Body of pancreas (tissue), 4 donors: Measurements from ENCODE around the gene LINC01488.

Experiments used
- POLR2A ChIP-seq, 3 donors: fragments of 450-650 bp; IDR thresholded peaks; one replicate each; pipeline ENCODE4 v1.6.1; 2016; ENCODE audit warnings: antibody characterized with exemption in 3 of 3, mild to moderate bottlenecking in 2 of 3
- TF ChIP-seq, protein P1 (sequence below), 7 experiments: fragments of 450-650 bp in 4 of 7; fragments of 200-600 bp in 3 of 7; sonication (generic) in 3 of 7; IDR thresholded peaks; one replicate each; pipeline ENCODE4 v1.5.1; 2016 to 2019; ENCODE audit warnings: antibody characterized with exemption in 7 of 7

DNA sequence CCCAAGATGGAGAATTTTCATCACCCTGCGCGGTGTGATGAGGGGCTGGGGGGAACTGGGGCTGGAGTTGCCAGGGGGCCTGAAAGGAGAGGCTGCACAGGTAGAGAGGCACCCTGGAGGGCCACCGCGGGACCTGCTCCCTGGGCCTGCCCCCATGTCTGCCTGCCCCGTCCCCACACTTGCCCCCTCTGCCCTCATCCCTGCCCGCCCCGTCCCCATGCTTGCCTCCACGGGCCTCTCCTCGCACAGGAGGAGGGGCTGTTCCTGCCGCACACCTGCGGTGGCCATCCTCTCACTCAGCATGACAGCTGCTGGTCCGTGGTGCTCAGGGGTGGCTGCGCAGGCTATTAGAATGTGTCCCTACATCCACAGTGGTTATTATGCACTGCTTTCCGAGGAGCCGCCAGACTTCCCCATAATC lies 43.5 kb downstream of the LINC01488 start:
- TF ChIP-seq, protein P1, sequence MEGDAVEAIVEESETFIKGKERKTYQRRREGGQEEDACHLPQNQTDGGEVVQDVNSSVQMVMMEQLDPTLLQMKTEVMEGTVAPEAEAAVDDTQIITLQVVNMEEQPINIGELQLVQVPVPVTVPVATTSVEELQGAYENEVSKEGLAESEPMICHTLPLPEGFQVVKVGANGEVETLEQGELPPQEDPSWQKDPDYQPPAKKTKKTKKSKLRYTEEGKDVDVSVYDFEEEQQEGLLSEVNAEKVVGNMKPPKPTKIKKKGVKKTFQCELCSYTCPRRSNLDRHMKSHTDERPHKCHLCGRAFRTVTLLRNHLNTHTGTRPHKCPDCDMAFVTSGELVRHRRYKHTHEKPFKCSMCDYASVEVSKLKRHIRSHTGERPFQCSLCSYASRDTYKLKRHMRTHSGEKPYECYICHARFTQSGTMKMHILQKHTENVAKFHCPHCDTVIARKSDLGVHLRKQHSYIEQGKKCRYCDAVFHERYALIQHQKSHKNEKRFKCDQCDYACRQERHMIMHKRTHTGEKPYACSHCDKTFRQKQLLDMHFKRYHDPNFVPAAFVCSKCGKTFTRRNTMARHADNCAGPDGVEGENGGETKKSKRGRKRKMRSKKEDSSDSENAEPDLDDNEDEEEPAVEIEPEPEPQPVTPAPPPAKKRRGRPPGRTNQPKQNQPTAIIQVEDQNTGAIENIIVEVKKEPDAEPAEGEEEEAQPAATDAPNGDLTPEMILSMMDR (IDR thresholded peaks at IDR 0.05): no peak
- no peak for TF ChIP-seq POLR2A (IDR thresholded peaks at IDR 0.05)
